SHP77 (cell line): ENCODE measurements around the gene LMAN1.

Experiments
- DNase-seq, 2 experiments: peaks; one replicate each; lab custom pipeline; 2025; lab: John Stamatoyannopoulos, UW

LMAN1 gene

DNA sequence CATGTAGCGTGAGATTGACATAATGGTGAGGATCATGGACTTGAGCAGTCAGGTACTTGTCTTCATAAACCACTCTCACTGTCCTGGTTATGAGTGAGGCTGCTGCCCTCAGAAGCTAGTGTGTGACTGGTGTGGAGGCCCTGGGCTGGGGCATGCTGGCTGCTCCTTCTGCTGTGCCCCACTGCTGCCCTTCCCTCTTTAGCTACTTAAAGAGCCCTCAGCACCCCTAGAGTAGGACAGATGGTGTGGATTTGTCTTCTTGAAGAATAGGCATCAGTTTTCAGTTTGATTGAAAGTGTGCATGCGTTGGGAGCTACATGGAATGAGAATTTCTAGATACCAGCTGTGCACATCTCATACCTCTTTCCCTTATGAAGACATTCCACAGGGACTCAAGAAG, 56.1 kb downstream of the LMAN1 start:
- no peak for DNase-seq

DNA sequence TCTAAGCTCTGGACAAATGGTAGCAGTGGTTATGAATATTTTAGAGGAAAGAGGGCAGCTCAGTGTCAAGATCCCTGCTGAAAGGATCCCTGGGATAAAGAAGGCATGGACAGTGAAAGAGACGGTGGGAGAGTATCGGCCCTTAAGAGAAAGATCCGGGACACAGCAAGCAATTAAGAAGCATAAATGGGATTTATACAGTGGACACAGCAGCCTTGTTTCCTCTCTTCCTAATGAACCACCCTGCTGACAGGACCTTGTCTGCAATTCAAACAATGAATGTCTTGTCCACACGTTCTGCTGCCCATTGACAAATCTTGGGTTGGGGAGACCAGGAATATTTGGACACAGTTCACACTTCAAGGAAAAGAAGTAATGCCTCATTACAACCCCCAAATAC, 57.1 kb downstream of the LMAN1 start:
- no peak for DNase-seq

DNA sequence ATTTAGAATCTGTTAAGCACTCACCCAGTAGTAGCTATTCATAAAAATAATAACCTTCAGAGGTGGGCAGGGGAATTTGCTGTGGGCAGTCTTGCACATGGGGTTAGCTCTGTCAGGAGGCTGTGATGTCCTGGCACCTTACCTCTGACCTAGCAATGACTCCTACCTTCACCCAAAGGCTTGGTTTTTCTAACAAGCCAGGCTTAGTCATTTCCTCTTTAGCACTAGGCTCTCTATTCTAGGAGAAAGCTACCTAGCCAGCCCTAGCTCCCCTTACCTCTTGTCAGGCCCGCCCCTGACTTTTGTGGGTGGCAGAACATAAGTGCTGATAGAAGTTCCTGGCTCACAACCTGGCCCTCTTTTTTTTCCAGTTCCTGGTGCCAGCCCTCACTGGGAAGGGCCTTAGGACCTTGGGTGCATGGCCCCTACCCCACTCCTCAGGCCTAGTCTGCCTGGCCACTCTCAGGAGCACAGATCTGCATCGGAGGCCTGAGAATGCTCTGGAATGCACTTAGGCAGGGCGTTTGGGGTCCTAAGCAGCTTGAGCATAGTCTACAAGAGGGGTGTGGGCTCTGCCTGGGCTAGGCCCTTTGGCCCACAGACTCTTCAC, 58.3 kb downstream of the LMAN1 start:
- no peak for DNase-seq

GRCh38 chr18:59298871-59299270, 60.2 kb downstream of the LMAN1 start:
- DNase-seq, result no peak

DNA sequence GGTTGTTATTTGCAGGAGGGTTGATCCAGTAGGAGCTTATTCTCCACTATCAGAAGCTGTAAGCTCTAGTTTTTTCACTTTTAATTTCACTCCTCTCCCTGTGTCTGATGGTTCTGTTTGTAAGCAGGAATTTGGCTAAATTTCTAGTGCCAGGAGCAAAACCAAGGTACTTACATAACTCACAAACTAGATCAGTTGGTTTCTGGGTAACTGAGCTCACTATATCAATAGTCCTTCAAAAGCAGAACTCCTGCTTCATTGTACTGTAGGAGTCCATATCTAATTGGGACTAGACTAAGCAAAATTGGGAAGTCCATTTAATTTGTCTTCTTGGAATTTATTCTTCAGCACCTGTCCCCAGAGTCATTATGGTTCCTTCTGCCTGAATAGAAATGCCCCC, 65.7 kb downstream of the LMAN1 start:
- DNase-seq, result no peak

GRCh38 chr18:59286341-59286740, 72.7 kb downstream of the LMAN1 start:
- no peak for DNase-seq

GRCh38 chr18:59282341-59282740, 76.7 kb downstream of the LMAN1 start:
- DNase-seq, result no peak

GRCh38 chr18:59279722-59280121, 79.3 kb downstream of the LMAN1 start:
- DNase-seq, result no peak

DNA sequence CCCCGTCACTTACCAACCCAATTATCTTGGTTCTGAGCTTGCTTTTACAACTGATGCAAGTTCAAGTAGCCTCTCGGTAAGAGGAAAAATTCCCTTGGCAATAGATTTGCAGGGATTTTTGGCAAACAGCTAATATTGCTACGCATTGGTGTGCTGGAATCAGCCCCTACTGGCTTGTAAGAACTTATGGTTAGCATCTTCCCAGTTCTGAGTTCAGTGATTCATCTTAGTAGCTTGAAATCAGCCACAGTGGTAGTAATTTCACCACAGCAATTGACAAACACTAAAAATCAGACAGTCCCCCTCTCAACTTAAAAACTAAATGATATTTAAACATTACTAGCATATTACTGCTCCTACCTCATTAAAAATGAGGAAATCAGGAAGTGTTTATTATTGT, 79.9 kb downstream of the LMAN1 start:
- DNase-seq, result no peak

- DNase-seq, result no peak
These were observed 80.3 kb downstream of the LMAN1 start for GRCh38 chr18:59278793-59279192.
